PC-9 (cell line): ENCODE measurements around the gene MT1HL1. TPM values are rescaled to one million over a fixed set of nuclear protein-coding genes. Genes with fewer than 3 reads are reported as not detected.

Experiments
- BruUV-seq: library from RNA; stranded (reverse); fragments of 400-500 nt; replicated peaks from 2 replicates; lab custom pipeline; 2021; lab: Mats Ljungman, UMichigan
- CTCF ChIA-PET: fragments of 300-600 bp; sonication (Branson Sonifier 250); formaldehyde crosslinking; loops from one replicate; lab custom pipeline; 2022; ENCODE audit warnings: antibody characterized with exemption; lab: Charles Lee
- POLR2A ChIA-PET: fragments of 300-600 bp; sonication (Branson Sonifier 250); formaldehyde crosslinking; loops from one replicate; lab custom pipeline; 2022; ENCODE audit warnings: antibody characterized with exemption; ENCODE audit not compliant: unreplicated experiment; lab: Charles Lee
- DNase-seq, 2 experiments: peaks; one replicate each; pipeline versions ENCODE4 v3.0.0 to v3.0.0-alpha.2; 2015 to 2022; ENCODE audit warnings: mixed read lengths in 1 of 2
- H2AFZ ChIP-seq: fragments of 200-600 bp; sonication (generic); 2 replicates; pipeline ENCODE4 v1.8.1; 2017; ENCODE audit warnings: antibody characterized with exemption
- H3F3A ChIP-seq: fragments of 200-600 bp; sonication (generic); 2 replicates; pipeline ENCODE4 v1.8.1; 2017; ENCODE audit warnings: antibody characterized with exemption, mild to moderate bottlenecking, low read depth; ENCODE audit not compliant: insufficient read depth
- H3K27ac ChIP-seq: fragments of 200-600 bp; sonication (generic); 2 replicates; pipeline ENCODE4 v1.6.1; 2016; ENCODE audit warnings: mixed run types
- H3K27me3 ChIP-seq: fragments of 200-600 bp; sonication (generic); 2 replicates; pipeline ENCODE4 v1.6.1; 2016; ENCODE audit warnings: low read depth, mixed run types; ENCODE audit not compliant: insufficient read depth
- H3K36me3 ChIP-seq: fragments of 200-600 bp; sonication (generic); 2 replicates; pipeline ENCODE4 v1.6.1; 2016; ENCODE audit warnings: low read depth, mixed run types
- H3K4me1 ChIP-seq: fragments of 200-600 bp; sonication (generic); replicated peaks from 2 replicates; pipeline ENCODE4 v1.6.1; 2016; ENCODE audit warnings: mixed run types; ENCODE audit not compliant: insufficient read depth
- H3K4me2 ChIP-seq: fragments of 200-600 bp; sonication (generic); 2 replicates; pipeline ENCODE4 v1.6.1; 2017; ENCODE audit warnings: mixed run types
- H3K4me3 ChIP-seq: fragments of 200-600 bp; sonication (generic); 2 replicates; pipeline ENCODE4 v1.6.1; 2016; ENCODE audit warnings: mixed run types
- H3K79me2 ChIP-seq: fragments of 200-600 bp; sonication (generic); 2 replicates; pipeline ENCODE4 v1.6.1; 2017; ENCODE audit warnings: low read depth, mixed run types
- H3K9me2 ChIP-seq: fragments of 200-600 bp; sonication (generic); 2 replicates; pipeline ENCODE4 v1.8.1; 2017; ENCODE audit warnings: mild to moderate bottlenecking; ENCODE audit not compliant: insufficient read depth
- H3K9me3 ChIP-seq: fragments of 200-600 bp; sonication (generic); 2 replicates; pipeline ENCODE4 v1.8.1; 2016; ENCODE audit warnings: low read depth; ENCODE audit not compliant: insufficient read depth
- H4K20me1 ChIP-seq: fragments of 200-600 bp; sonication (generic); 2 replicates; pipeline ENCODE4 v1.8.1; 2017; ENCODE audit not compliant: insufficient read depth
- CTCF ChIP-seq: fragments of 200-600 bp; sonication (generic); conservative IDR thresholded peaks from 2 replicates; pipeline ENCODE4 v1.6.1; 2017; ENCODE audit warnings: mixed run types, antibody characterized with exemption, mild to moderate bottlenecking, moderate library complexity
- EZH2 ChIP-seq: fragments of 200-600 bp; sonication (generic); IDR thresholded peaks from 2 replicates; pipeline ENCODE4 v1.8.0; 2017; ENCODE audit warnings: antibody characterized with exemption, low read depth
- intact Hi-C: fragments of 100-400 bp; cut with micrococcal nuclease; formaldehyde crosslinking; loops from one replicate; pipeline ENCODE4 v1.10.0; 2022; ENCODE audit not compliant: unreplicated experiment
- total RNA-seq: library from RNA; stranded (reverse); gene quantifications from 2 replicates; pipeline ENCODE4 v1.2.3, GENCODE V29; 2021

Gene MT1HL1
- total RNA-seq, 1 experiment from 2014 or later = not detected

GRCh38 chr1:236990052-236990445 lies 14.2 kb downstream of the MT1HL1 start:
- no peak overlapping the region for H2AFZ ChIP-seq
- no TSS peak for BruUV-seq
- H3K4me1 ChIP-seq = no peaks in the 10 kb centered on the region
- no peak overlapping the region for H3K4me3 ChIP-seq
- H3K27ac ChIP-seq = no peak overlapping the region
- intact Hi-C loops = no loop called here
- H3K9me2 ChIP-seq = no peaks in the 10 kb centered on the region
- no peaks in the 10 kb centered on the region for H4K20me1 ChIP-seq
- no peaks in the 10 kb centered on the region for H3F3A ChIP-seq
- no peak for TF ChIP-seq EZH2
- TF ChIP-seq CTCF = no peak
- H3K36me3 ChIP-seq = no peaks in the 10 kb centered on the region
- no peak for DNase-seq
- CTCF ChIA-PET = interaction anchor here (0.7 kb wide), 1 partner anchor 96 kb away, joined by 3 read pairs; no protein-coding TSS in a partner anchor
- H3K27me3 ChIP-seq = peaks cover 18% of the 10 kb centered on the region
- POLR2A ChIA-PET = no interaction called here
- H3K4me2 ChIP-seq = no peak overlapping the region
- H3K9me3 ChIP-seq = no peaks in the 10 kb centered on the region
- H3K79me2 ChIP-seq = no peaks in the 10 kb centered on the region

- Histone ChIP-seq H3K9me2 (no peaks in the 10 kb centered on the region), H3K27me3 (peaks cover 23% of the 10 kb centered on the region), H3K4me2 (no peak overlapping the region), H3K36me3 (no peaks in the 10 kb centered on the region), H3K9me3 (no peaks in the 10 kb centered on the region), H3F3A (no peaks in the 10 kb centered on the region), H4K20me1 (no peaks in the 10 kb centered on the region), H3K4me3 (no peak overlapping the region), H3K4me1 (no peaks in the 10 kb centered on the region), H3K79me2 (no peaks in the 10 kb centered on the region), H2AFZ (no peak overlapping the region), H3K27ac (no peak overlapping the region)
- DNase-seq = no peak
- POLR2A ChIA-PET = no interaction called here
- CTCF ChIA-PET = interaction anchor here (0.7 kb wide), 1 partner anchor 96 kb away, joined by 3 read pairs; no protein-coding TSS in a partner anchor
- intact Hi-C loops = no loop called here
- TF ChIP-seq EZH2 (no peak), CTCF (no peak)
- no TSS peak for BruUV-seq
These were observed 14.8 kb downstream of the MT1HL1 start for GRCh38 chr1:236989290-236990051.

GRCh38 chr1:236983818-236984217 lies 20.4 kb downstream of the MT1HL1 start:
- Histone ChIP-seq H3K27ac (no peak overlapping the region), H3F3A (no peaks in the 10 kb centered on the region), H4K20me1 (no peaks in the 10 kb centered on the region), H3K9me3 (no peaks in the 10 kb centered on the region), H2AFZ (no peak overlapping the region), H3K9me2 (no peaks in the 10 kb centered on the region), H3K79me2 (no peaks in the 10 kb centered on the region), H3K4me3 (no peak overlapping the region), H3K4me2 (no peak overlapping the region), H3K27me3 (peaks cover 51% of the 10 kb centered on the region), H3K4me1 (no peaks in the 10 kb centered on the region), H3K36me3 (no peaks in the 10 kb centered on the region)
- no peak for DNase-seq
- TF ChIP-seq CTCF (no peak), EZH2 (no peak)
- POLR2A ChIA-PET = no interaction called here
- intact Hi-C loops = no loop called here
- CTCF ChIA-PET = no interaction called here
- no TSS peak for BruUV-seq
